RWPE1 (cell line): ENCODE measurements around the gene CYP2E1.
"Not testable (repeated sequence)": the region's sequence is repeated elsewhere in the genome, so short reads cannot be mapped to it uniquely, and the experiment has no call there.

Source experiments
- CTCF ChIA-PET: fragments of 350-600 bp; sonication (Branson Sonifier 250); formaldehyde crosslinking; extraction: SDS; loops from one replicate; lab custom pipeline; 2021; lab: Yijun Ruan, JAX
- POLR2A ChIA-PET: fragments of 400-600 bp; formaldehyde crosslinking; extraction: SDS; loops from one replicate; lab custom pipeline; 2020; ENCODE audit warnings: antibody characterized with exemption; ENCODE audit not compliant: low non-redundant PET; lab: Yijun Ruan, JAX
- DNase-seq: peaks from one replicate; pipeline ENCODE4 v3.0.0; 2012; ENCODE audit warnings: low spot score
- H3K27ac ChIP-seq: fragments of 450-650 bp; 2 replicates; pipeline ENCODE4 v1.5.1; 2017
- CTCF ChIP-seq: fragments of 450-650 bp; conservative IDR thresholded peaks from 2 replicates; pipeline ENCODE4 v1.5.1; 2017; ENCODE audit warnings: low read depth, mild to moderate bottlenecking

Gene CYP2E1

GRCh38 chr10:133536198-133536597, 9.0 kb downstream of the CYP2E1 start:
- CTCF ChIA-PET, result no interaction called here
- H3K27ac ChIP-seq, result no peak overlapping the region
- TF ChIP-seq CTCF, result no peak

DNA sequence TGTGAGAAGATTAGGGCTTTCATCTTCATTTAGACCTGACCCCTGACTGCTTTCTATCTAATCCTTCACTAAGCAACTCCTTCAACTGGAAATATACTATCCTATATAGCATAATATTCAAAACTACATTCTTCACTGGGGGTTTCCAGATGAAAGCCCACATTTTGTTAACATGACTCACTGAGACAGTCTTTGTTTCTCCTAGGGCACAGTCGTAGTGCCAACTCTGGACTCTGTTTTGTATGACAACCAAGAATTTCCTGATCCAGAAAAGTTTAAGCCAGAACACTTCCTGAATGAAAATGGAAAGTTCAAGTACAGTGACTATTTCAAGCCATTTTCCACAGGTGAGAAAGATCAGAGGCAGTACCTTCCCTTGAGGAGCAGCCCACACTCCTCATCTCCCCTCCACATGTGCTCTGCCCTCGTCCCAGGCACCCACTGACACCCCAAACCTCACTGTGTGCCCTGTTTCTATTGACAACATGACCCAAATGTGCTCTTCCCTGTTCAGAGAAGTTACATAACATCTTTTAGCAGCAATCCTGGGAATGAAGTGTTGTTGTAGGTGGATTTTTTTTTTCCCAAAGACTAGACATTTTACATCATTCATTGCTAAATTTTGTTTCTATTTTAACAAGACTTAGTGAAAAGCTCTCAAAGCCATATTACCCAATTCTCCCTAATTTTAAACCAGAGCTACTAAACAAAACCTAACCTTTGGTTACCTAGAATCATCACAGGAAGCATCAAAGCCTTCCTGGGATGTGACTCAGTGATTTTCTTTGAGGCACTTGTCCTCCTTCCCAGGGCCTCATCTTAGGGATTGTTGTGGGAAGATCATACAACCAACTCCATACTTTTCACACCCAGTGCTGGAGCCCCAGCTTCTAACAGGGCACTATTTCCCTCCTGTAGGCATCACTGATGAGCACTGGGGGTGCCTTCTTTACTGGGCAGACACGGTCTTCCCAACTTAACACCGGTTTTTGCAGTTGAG, 10.7 kb downstream of the CYP2E1 start:
- no peak for DNase-seq
- H3K27ac ChIP-seq, result no peak overlapping the region
- TF ChIP-seq CTCF, result no peak
- ChIA-PET POLR2A (no interaction called here), CTCF (interaction anchor here (0.7 kb wide), 1 partner anchor 35 kb away, joined by 3 read pairs; no protein-coding TSS in a partner anchor)

More at GRCh38 chr10:133536198-133536597, 9.0 kb downstream of the CYP2E1 start:
- POLR2A ChIA-PET, result no interaction called here
- DNase-seq, result no peak

DNA sequence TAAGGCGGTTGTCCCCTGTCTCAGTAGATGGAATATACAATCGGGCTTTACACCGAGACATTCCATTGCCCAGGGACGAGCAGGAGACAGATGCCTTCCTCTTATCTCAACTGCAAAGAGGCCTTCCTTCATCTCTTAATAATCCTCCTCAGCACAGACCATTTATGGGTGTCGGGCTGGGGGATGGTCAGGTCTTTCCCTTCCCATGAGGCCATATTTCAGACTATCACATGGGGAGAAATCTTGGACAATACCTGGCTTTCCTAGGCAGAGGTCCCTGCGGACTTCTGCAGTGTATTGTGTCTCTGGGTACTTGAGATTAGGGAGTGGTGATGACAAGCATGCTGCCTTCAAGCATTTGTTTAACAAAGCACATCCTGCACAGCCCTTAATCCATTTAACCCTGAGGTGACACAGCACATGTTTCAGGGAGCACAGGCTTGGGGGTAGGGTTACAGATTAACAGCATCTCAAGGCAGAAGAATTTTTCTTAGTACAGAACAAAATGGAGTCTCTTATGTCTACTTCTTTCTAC, 14.3 kb downstream of the CYP2E1 start:
- CTCF ChIA-PET, POLR2A ChIA-PET, DNase-seq, H3K27ac ChIP-seq: not testable (repeated sequence)

DNA sequence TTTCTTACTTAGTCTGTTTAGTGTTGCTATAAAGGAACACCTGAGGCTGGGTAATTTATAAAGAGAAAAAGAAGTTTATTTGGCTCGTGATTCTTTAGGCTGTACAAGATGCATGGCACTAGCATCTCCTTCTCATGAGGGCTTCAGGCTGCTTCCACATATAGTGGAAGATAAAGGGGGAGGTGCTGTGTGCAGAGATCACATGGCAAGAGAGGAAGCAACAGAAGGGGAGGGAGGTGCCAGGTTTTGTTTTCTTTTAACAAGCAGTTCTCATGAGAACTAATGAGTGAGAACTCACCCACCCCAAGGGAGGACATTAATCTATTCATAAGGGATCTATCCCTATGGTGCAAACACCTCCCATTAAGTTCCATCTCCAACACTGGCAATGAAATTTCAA, 17.3 kb downstream of the CYP2E1 start:
- CTCF ChIA-PET, result no interaction called here
- TF ChIP-seq CTCF, result no peak
- H3K27ac ChIP-seq, result no peak overlapping the region
- POLR2A ChIA-PET, result no interaction called here
- DNase-seq, result no peak

GRCh38 chr10:133554600-133554999, 27.4 kb downstream of the CYP2E1 start:
- no peak for TF ChIP-seq CTCF
- CTCF ChIA-PET, result interaction anchor here (0.6 kb wide), 1 partner anchor 35 kb away, joined by 3 read pairs; no protein-coding TSS in a partner anchor
- no peak for DNase-seq

DNA sequence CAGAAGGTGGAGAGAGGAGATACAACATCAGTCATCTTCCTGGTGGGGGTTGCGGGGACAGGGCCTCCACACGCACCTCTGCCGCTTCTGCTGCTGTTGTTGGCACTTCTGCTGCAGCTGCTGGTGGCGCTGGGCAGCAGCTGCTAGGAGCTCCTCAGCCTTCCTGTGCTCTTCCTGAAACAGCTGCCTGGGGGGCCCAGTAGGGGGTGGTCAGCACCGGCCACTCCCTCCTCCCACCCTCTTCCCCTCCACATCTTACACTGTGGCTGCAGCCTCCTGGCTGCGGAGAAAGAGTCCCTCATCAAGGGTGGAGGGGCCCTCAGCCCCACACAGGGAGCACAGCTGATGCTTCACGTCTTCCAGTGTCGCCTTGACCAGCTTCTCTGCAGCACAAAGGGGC, 28.4 kb downstream of the CYP2E1 start:
- H3K27ac ChIP-seq, result no peak overlapping the region
- CTCF ChIA-PET, result interaction anchor here (0.6 kb wide), 1 partner anchor 1926 kb away, joined by 3 read pairs; no protein-coding TSS in a partner anchor
- DNase-seq, result no peak
- POLR2A ChIA-PET, result no interaction called here
- TF ChIP-seq CTCF, result no peak

More at GRCh38 chr10:133554600-133554999, 27.4 kb downstream of the CYP2E1 start:
- POLR2A ChIA-PET, result no interaction called here
- no peak overlapping the region for H3K27ac ChIP-seq
